ENCODE results near the gene LOXHD1.

Gene LOXHD1

GRCh38 chr18:46574000-46574742 lies 82.8 kb downstream of the LOXHD1 start:
- H3K4me3 ChIP-seq (replicated peaks; ENCODE audit: low read depth, low read length): no peak overlapping the region
- TF ChIP-seq CTCF (IDR thresholded peaks at IDR 0.05; ENCODE audit: low read depth, low read length, missing control alignments): no peak
- DNase-seq (ENCODE audit: extremely low read depth, low read depth): no peak

DNA sequence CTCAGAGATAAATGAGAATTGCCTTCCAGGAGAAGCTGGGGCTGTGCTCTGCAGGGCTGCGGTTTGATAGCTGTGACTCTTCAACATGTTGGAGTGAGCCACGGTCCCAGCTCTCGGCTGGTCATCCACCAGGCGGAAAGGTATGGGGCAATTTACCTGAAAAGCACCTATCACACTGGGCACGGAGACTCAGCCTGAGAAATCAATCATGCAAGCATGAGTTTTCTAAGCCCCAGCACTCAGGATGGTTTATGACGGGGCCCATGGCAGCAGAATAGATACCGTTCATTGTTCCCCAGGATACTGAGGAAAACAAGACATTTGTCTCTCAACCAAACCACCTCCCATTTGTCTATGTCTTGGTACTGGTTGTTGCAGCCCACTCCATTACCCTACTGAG lies 83.9 kb downstream of the LOXHD1 start:
- no peak for TF ChIP-seq CTCF (IDR thresholded peaks at IDR 0.05; ENCODE audit: low read depth, low read length, missing control alignments)

GRCh38 chr18:46571756-46572155 lies 85.3 kb downstream of the LOXHD1 start:
- H3K4me3 ChIP-seq (replicated peaks; ENCODE audit: low read depth, low read length): no peak overlapping the region
- TF ChIP-seq CTCF (IDR thresholded peaks at IDR 0.05; ENCODE audit: low read depth, low read length, missing control alignments): no peak
- no peak for DNase-seq (ENCODE audit: extremely low read depth, low read depth)

More for the DNA sequence above, 83.9 kb downstream of the LOXHD1 start:
- H3K4me3 ChIP-seq (replicated peaks; ENCODE audit: low read depth, low read length): no peak overlapping the region
- no peak for DNase-seq (ENCODE audit: extremely low read depth, low read depth)

GRCh38 chr18:46570666-46571065 lies 86.4 kb downstream of the LOXHD1 start:
- TF ChIP-seq CTCF (IDR thresholded peaks at IDR 0.05; ENCODE audit: low read depth, low read length, missing control alignments): no peak
- no peak overlapping the region for H3K4me3 ChIP-seq (replicated peaks; ENCODE audit: low read depth, low read length)
- no peak for DNase-seq (ENCODE audit: extremely low read depth, low read depth)

DNA sequence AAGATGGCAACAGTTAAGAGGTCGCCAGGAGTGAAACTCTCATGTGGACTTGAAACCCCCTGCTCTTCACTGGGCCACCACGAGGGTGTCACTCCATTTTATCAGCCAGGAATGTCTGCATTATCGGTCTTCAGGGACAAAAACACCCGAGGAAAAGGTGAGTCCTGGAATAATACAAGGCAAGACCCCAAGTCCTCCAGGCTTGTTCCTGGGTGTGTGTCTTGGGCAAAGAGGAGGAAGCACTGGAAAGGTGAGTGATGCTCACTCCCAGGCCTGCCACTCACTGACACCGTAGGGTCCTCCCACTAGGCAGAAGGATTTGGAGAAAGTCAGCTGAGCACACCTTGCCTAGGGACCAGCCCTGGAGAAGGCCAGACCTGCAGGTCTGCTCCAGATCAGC lies 86.9 kb downstream of the LOXHD1 start:
- no peak overlapping the region for H3K4me3 ChIP-seq (replicated peaks; ENCODE audit: low read depth, low read length)
- no peak for DNase-seq (ENCODE audit: extremely low read depth, low read depth)
- no peak for TF ChIP-seq CTCF (IDR thresholded peaks at IDR 0.05; ENCODE audit: low read depth, low read length, missing control alignments)

DNA sequence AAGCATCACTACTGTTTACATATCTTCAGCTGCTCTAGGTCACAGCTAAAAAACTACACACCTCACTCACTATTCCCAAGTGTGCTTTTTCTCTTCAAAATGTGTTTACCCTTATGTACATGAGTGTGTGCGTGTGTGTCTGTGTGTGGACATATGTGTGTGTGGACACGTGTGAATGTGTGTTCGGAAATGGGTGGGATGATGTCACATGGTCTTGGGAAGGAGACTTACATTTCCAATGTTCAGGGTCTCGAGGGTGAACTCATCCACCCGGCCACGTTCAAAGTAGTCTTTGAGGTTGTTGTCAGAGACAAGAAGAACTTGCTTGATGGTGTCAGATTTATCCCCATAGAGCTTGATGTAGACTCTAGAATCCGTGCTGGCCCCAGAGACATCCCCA lies 87.8 kb downstream of the LOXHD1 start:
- TF ChIP-seq CTCF (IDR thresholded peaks at IDR 0.05; ENCODE audit: low read depth, low read length, missing control alignments): no peak
- H3K4me3 ChIP-seq (replicated peaks; ENCODE audit: low read depth, low read length): no peak overlapping the region
- DNase-seq (ENCODE audit: extremely low read depth, low read depth): no peak

- DNase-seq (ENCODE audit: extremely low read depth, low read depth): no peak
- no peak for TF ChIP-seq CTCF (IDR thresholded peaks at IDR 0.05; ENCODE audit: low read depth, low read length, missing control alignments)
- H3K4me3 ChIP-seq (replicated peaks; ENCODE audit: low read depth, low read length): no peak overlapping the region
Observed at GRCh38 chr18:46567196-46567595, 89.8 kb downstream of the LOXHD1 start.

All from HFF-Myc (cell line).